GM18505 (cell line): Measurements from ENCODE around the gene ADAM33.

Source experiments
- ATAC-seq: cut with Tn5 transposase; IDR thresholded peaks from one replicate; pipeline ENCODE4 v1.9.1; 2021; ENCODE audit not compliant: unreplicated experiment
- POLR2A ChIP-seq: IDR thresholded peaks from 4 replicates; pipeline ENCODE4 v1.6.1; 2011; ENCODE audit warnings: borderline replicate concordance; ENCODE audit not compliant: insufficient read depth, insufficient read length; ENCODE audit errors: extremely low read depth

ADAM33 gene

DNA sequence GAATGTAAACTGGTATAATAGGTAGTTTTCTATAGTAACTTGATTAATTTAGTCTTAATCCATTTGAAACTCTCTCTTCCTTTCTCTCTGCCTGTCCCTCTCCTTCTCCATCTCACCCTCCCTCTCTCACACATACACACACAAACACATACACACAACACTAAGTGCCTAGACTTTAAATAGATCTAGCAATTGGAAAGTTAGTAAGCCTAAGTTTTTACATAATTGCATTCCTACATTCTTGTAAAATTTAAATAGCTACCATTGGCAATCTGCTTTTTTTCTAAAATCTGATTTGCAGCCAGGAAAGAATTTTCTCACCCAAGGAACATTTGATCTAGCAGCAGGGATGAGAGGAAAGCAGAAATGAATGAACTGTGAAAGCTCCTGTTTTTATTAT lies 34.3 kb downstream of the ADAM33 start:
- no peak for ATAC-seq
- no peak for TF ChIP-seq POLR2A

DNA sequence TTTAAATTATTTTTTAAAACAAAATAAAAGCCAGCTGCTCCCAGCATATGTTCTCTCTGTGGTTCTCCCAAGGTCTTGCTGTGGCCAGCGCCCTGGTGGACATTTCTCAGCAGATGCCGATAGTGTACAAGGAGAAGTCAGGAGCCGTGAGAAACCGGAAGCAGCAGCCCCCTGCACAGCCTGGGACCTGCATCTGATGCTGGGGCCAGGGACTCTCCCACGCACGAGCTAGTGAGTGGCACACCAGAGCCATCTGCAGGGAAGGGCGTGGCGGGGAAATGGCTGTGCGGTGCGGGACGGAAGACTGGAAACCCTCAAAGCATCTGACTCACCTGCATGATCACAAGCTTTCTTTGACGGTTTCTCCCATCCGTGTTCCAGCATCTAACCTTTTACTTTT lies 35.2 kb downstream of the ADAM33 start:
- ATAC-seq: no peak
- no peak for TF ChIP-seq POLR2A

DNA sequence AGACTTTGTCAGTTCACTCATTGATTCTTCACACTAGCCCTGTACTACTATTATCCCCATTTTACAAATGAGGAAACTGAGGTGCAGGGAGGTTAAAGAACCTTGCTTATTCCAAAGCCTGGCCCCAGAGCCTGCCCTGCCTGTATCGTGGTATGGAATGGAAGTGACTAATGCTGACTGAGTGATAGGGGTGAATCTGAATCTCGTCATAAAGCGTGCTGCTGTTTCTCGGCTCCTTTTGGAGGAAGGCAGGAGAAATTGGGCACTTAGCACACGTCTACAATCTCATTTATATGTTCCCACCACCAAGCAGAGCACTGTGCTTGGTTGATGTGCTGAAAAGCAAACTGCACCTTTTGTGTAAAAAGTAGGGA lies 35.8 kb downstream of the ADAM33 start:
- no peak for ATAC-seq
- no peak for TF ChIP-seq POLR2A

GRCh38 chr20:3645309-3646066 lies 36.3 kb downstream of the ADAM33 start:
- no peak for ATAC-seq
- no peak for TF ChIP-seq POLR2A

- TF ChIP-seq POLR2A: no peak
- no peak for ATAC-seq
These were observed 41.6 kb downstream of the ADAM33 start for GRCh38 chr20:3640259-3640658.

- TF ChIP-seq POLR2A: no peak
- no peak for ATAC-seq
These were observed 46.5 kb downstream of the ADAM33 start for GRCh38 chr20:3635346-3635745.

GRCh38 chr20:3633913-3634478 lies 47.8 kb downstream of the ADAM33 start:
- no peak for ATAC-seq
- no peak for TF ChIP-seq POLR2A

GRCh38 chr20:3632311-3633004 lies 49.4 kb downstream of the ADAM33 start:
- ATAC-seq: no peak
- no peak for TF ChIP-seq POLR2A

DNA sequence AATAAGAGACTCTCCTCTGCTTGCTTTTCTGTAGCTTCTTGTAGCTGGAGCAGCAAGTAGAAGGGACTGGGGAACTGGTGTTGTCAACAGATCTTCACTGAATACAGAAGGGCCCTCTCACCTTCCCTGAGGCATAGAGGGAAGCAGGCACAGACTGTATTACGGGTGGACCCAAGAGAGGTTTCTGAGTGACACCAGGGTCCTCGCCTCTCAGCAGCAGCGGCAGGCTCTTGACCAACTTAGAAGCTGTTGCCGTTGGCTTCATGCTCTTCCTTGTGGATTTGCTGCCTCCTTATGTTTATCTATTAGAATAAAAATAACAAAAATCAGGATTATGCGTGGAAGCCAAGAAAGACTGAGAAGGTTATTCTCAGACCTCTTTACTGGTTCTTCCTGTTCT lies 50.3 kb downstream of the ADAM33 start:
- no peak for TF ChIP-seq POLR2A
- ATAC-seq: no peak

GRCh38 chr20:3630429-3630828 lies 51.4 kb downstream of the ADAM33 start:
- no peak for ATAC-seq
- no peak for TF ChIP-seq POLR2A

DNA sequence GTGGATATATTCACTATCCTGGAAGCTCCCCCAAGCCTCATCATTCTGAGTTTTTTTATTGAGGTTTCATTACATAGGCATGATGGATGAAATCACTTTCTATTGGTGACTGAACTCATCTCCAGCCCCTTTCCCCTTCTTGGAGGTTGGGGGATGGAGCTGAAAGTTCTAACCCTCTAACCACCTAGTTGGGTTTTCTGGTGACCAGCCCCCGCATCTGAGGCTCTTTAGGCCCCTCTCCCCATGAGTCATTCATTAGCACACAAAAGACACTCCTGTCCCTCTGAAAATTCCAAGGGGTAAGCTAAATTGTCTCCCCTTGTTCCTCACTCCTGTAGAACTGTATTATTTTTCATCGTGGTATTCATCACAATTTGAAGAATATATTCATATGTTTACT lies 51.9 kb downstream of the ADAM33 start:
- TF ChIP-seq POLR2A: no peak
- ATAC-seq: no peak

- TF ChIP-seq POLR2A: no peak
- no peak for ATAC-seq
These were observed 53.1 kb downstream of the ADAM33 start for GRCh38 chr20:3628502-3629314.

- no peak for TF ChIP-seq POLR2A
- no peak for ATAC-seq
These were observed 54.3 kb downstream of the ADAM33 start for GRCh38 chr20:3627476-3627875.

DNA sequence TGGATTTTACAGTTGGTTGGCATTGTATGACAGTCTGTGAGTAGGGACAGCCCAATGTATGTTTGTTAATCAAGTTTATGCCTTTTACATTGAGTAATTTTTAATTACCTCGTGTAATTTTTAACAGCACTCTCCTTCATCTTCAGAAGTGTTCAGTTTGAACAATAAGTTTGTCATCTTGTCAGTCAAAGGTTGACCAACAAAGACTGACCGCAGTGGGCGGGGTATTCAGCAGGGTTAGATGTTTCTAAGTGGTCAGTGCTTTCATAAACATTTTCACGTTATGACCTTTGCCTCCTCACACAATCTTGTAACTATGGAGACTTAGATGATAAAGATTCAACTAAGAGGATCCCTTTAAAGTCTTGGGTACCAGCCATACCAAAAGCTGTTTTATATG lies 59.4 kb downstream of the ADAM33 start:
- ATAC-seq: no peak
- no peak for TF ChIP-seq POLR2A

GRCh38 chr20:3621111-3621510 lies 60.7 kb downstream of the ADAM33 start:
- ATAC-seq: no peak
- TF ChIP-seq POLR2A: no peak
